Subcutaneous abdominal adipose tissue (tissue), 5 donors: Measurements from ENCODE around the gene SNAP91.

Experiments used
- H3K27ac ChIP-seq: one replicate; pipeline ENCODE4 v1.7.0; 2013; ENCODE audit warnings: low read depth, mild to moderate bottlenecking, inconsistent platforms, low read length, moderate library complexity
- H3K27me3 ChIP-seq, 5 donors: one replicate each; pipeline ENCODE4 v1.7.0; 2013; ENCODE audit warnings: low read length in 5 of 5, inconsistent platforms in 1 of 5; ENCODE audit not compliant: control insufficient read depth in 5 of 5, insufficient read depth in 4 of 5
- H3K36me3 ChIP-seq, 5 donors: one replicate each; pipeline ENCODE4 v1.7.0; 2013; ENCODE audit warnings: low read length in 5 of 5; ENCODE audit not compliant: control insufficient read depth in 5 of 5, insufficient read depth in 5 of 5
- H3K4me1 ChIP-seq, 5 donors: one replicate each; pipeline ENCODE4 v1.7.0; 2013; ENCODE audit warnings: low read length in 5 of 5, mild to moderate bottlenecking in 3 of 5, moderate library complexity in 1 of 5; ENCODE audit not compliant: control insufficient read depth in 5 of 5, insufficient read depth in 5 of 5
- H3K4me3 ChIP-seq, 5 donors: one replicate each; pipeline ENCODE4 v1.7.0; 2013; ENCODE audit warnings: low read length in 5 of 5, low read depth in 1 of 5
- H3K9ac ChIP-seq, 5 donors: one replicate each; pipeline ENCODE4 v1.7.0; 2013; ENCODE audit warnings: low read length in 5 of 5, mild to moderate bottlenecking in 4 of 5, moderate library complexity in 3 of 5
- H3K9me3 ChIP-seq, 5 donors: one replicate each; pipeline ENCODE4 v1.7.0; 2013; ENCODE audit warnings: low read length in 5 of 5; ENCODE audit not compliant: control insufficient read depth in 5 of 5
- donor health status: healthy.
- donor health status: healthy.
- donor health status: healthy.
- donor health status: healthy.
- donor health status: healthy.

Gene SNAP91

DNA sequence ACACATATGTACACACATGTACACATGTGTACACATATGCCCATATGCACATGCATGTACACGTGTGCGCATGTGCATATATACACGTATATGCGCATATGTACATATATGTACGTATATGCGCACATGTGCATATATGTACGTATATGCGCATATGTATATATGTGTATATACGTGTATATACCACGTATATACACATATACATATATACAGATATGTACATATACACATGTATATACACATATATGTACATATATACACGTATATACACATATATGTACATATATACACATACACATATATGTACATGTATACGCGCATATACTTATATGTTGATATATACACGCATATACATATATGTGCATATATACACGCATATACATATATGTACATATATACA, 8.9 kb upstream of the SNAP91 start:
- no peak overlapping the region for H3K9ac ChIP-seq
- no peaks in the 10 kb centered on the region for H3K9me3 ChIP-seq
- no peaks in the 10 kb centered on the region for H3K27me3 ChIP-seq
- H3K27ac ChIP-seq = no peak overlapping the region
- no peak overlapping the region for H3K4me3 ChIP-seq
- H3K4me1 ChIP-seq = no peaks in the 10 kb centered on the region
- no peaks in the 10 kb centered on the region for H3K36me3 ChIP-seq

DNA sequence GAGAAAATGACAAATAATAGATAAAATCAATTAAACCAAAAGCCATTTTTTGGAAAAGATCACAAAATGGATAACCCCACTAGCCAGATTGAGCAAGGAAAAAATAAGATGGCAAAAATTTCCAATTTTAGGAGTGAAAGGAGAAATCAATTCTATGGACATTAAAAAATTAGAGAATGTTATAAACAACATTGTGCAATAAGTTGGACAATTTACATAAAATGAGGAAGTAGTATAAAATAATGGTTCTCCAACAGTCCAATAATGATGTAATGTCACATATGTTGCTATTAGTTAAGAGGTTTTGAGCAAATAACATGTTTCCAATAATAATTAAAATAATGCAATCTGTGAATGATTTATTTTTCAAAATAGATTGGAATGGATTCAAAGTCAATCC, 3.1 kb upstream of the SNAP91 start:
- H3K9ac ChIP-seq = no peak overlapping the region
- no peak overlapping the region for H3K4me3 ChIP-seq
- no peak overlapping the region for H3K27ac ChIP-seq
- peaks cover 12 to 25% (median 22%) of the 10 kb centered on the region in 5 donors for H3K27me3 ChIP-seq
- H3K4me1 ChIP-seq = peaks cover 0 to 18% (median 16%) of the 10 kb centered on the region in 5 donors
- peaks cover 0 to 7% (median 0%) of the 10 kb centered on the region in 5 donors for H3K9me3 ChIP-seq
- no peaks in the 10 kb centered on the region for H3K36me3 ChIP-seq

DNA sequence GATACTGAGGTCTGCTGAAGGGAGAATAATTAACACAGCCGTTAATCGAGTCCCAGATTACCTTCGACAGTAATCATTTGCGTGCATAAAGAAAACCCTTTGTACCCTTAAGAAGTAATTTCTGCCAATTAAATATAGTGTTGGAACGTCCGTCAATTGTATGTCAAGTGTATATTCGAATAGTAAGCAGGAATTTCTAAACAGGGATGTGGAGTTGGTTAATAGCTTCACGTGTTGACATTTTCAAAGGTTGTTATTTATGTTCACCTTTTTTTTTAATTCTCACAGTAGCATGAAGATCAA, 798 bp upstream of the SNAP91 start:
- Histone ChIP-seq H3K36me3 (no peaks in the 10 kb centered on the region), H3K4me1 (peaks cover 0 to 18% (median 16%) of the 10 kb centered on the region in 5 donors), H3K4me3 (no peak overlapping the region), H3K9me3 (peaks cover 0 to 7% (median 0%) of the 10 kb centered on the region in 5 donors), H3K27me3 (peaks cover 12 to 25% (median 23%) of the 10 kb centered on the region in 5 donors), H3K9ac (no peak overlapping the region), H3K27ac (no peak overlapping the region)

DNA sequence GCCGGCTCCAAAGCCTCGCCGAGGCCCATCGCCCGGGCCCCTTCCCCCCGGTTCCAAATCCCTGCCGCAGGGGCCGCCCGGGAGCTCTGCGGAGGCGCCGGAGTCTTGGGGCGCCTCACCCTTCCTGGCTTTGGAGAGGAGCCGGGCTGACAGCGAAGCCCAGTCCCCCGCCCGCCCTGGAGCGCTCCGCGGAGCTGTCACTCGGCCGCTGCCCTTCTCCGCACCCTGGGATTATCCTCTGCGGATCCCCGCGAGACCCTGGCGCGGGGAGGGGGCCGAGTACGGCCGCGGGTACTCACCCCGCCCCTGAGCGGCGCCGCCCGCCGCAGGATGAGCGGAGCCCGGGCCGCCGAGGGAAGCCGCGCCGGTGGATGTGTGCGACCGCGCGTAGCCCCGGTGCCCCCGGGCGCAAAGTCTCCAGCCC, 343 bp downstream of the SNAP91 start:
- H3K9ac ChIP-seq = no peak overlapping the region
- H3K27me3 ChIP-seq = peaks cover 12 to 25% (median 23%) of the 10 kb centered on the region in 5 donors
- no peaks in the 10 kb centered on the region for H3K36me3 ChIP-seq
- H3K9me3 ChIP-seq = peaks cover 0 to 7% (median 0%) of the 10 kb centered on the region in 5 donors
- H3K4me1 ChIP-seq = peaks cover 0 to 18% (median 16%) of the 10 kb centered on the region in 5 donors
- H3K27ac ChIP-seq = no peak overlapping the region
- H3K4me3 ChIP-seq = peak overlapping the region in 4 of 5 donors; percentile 31 to 64 (median 56)

DNA sequence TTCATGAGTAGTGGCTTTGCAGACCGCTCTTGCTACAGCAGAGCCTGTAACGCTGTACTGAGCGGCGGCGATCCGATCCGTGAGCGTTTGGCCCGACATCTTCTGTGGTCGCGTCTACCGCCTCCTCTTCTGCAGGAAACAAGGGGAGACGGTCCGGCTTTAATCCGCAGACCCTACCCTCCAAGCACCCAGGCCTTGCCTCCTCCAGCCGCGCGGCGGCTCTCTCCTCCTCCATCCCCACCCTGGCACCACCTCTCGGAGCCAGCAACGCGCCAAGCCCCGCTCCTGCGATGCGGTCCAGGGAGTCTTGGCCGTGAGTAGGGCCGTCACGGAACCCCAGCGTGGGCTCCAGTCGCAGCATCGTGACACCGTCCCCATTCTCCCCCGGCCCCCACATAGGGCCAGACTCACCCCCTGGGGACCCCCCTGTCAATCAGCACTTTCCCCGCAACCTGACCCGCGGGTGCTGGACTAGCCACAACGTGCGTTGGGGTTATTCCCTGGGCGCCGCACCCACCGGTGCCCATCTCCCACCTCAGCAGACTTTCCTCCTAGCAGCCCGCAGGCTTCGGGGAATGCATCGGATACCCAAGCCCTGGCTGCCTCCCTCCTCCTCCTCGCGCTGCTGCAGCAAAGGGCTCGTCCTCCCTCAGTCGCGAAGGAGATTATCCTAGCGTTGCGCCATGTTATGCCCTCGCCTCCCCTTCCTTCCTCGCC, 914 bp downstream of the SNAP91 start:
- Histone ChIP-seq H3K9ac (no peak overlapping the region), H3K27me3 (peaks cover 12 to 25% (median 23%) of the 10 kb centered on the region in 5 donors), H3K27ac (no peak overlapping the region)

DNA sequence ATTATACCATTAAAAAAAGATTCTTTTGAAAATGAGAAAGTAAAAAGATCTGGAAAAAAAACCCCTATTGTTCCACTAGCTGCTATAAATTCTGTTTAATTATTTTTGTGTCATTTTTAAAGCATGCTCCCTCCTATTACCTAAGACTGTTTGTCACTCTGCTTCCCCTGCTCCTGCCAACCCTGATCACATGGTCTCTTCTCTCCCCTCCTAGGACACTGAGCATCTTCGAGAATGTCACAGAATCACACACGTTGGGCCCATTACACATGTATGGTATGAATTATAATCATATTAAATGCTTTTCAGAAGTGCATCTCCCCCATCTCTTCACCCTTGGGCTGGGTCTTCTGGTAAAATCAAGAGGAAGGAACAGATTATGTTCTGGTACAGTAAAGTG, 6.2 kb downstream of the SNAP91 start:
- Histone ChIP-seq H3K27ac (no peak overlapping the region), H3K9ac (no peak overlapping the region), H3K27me3 (peaks cover under 1 to 9% (median 5%) of the 10 kb centered on the region in 5 donors), H3K36me3 (no peaks in the 10 kb centered on the region), H3K9me3 (no peaks in the 10 kb centered on the region), H3K4me3 (no peak overlapping the region), H3K4me1 (peaks cover 0 to under 1% (median 0%) of the 10 kb centered on the region in 5 donors)

More for the DNA sequence above, 914 bp downstream of the SNAP91 start:
- Histone ChIP-seq H3K9me3 (peaks cover 0 to 7% (median 0%) of the 10 kb centered on the region in 5 donors), H3K36me3 (no peaks in the 10 kb centered on the region), H3K4me1 (peaks cover 0 to 18% (median 16%) of the 10 kb centered on the region in 5 donors), H3K4me3 (peak overlapping the region in 4 of 5 donors; percentile 31 to 64 (median 56))

DNA sequence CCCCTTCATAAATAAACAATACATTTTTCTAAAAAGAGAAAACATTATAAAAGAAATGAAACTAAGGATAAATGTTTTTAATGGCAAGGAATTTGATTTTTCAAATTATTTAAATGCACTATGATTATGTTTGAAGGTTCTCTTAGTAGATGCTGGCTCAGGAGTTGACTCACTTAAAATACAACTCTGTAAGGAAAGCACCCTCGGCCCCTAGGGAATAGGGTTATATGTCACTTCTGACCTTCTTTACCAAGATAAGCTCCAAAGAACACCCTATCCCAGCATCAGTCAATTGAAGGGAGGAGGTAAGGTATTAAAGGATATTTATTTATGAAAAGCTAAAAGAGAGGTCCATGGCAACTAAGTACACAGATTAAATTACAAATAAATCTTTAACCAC, 6.8 kb downstream of the SNAP91 start:
- H3K4me1 ChIP-seq = no peaks in the 10 kb centered on the region
- no peak overlapping the region for H3K27ac ChIP-seq
- H3K9me3 ChIP-seq = no peaks in the 10 kb centered on the region
- no peak overlapping the region for H3K9ac ChIP-seq
- H3K27me3 ChIP-seq = peaks cover 0 to 3% (median 0%) of the 10 kb centered on the region in 5 donors
- H3K36me3 ChIP-seq = no peaks in the 10 kb centered on the region
- no peak overlapping the region for H3K4me3 ChIP-seq

DNA sequence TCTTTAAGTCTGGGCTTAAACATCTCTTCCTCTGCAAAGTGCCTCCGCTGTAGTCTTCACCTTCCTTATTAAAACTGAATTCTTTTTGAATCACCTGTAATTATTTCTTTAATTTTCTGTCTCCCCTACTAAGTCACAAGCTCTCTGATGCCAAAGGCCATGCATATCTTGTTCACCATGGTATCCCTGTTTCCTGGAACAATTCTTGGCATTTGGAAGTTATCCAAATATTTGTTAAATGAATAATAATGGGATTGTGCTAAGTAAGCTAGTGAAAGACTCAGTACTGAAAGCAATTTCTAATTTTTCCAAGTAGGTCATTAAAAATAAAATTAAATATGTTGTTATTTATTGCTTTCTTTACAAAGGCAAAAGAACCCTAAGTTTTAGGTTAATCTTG, 12.2 kb downstream of the SNAP91 start:
- Histone ChIP-seq H3K36me3 (no peaks in the 10 kb centered on the region), H3K4me1 (no peaks in the 10 kb centered on the region), H3K27ac (no peak overlapping the region), H3K9me3 (peaks cover 0 to 10% (median 4%) of the 10 kb centered on the region in 5 donors), H3K9ac (no peak overlapping the region), H3K4me3 (no peak overlapping the region), H3K27me3 (no peaks in the 10 kb centered on the region)

DNA sequence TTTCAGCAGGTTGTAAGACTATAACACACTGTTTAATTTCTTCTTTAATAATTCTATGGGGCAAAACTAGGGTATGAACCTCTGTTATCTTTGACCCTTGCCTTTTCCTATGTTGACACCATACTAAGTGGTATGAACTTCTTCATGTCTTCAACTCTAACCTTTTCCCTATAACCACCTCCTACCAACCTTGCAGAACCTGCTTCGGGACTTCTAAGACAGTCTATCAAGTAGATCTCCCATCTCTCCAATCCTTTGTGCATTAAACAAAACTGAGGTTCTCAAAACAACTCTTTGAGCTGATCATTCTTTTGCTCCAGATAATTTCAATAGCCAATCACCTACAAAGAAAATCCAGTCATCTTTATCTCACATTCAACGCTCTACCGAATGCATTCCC, 23.4 kb downstream of the SNAP91 start:
- no peaks in the 10 kb centered on the region for H3K27me3 ChIP-seq
- no peak overlapping the region for H3K9ac ChIP-seq
- no peaks in the 10 kb centered on the region for H3K9me3 ChIP-seq
- no peak overlapping the region for H3K4me3 ChIP-seq
- H3K27ac ChIP-seq = no peak overlapping the region
- H3K4me1 ChIP-seq = no peaks in the 10 kb centered on the region
- no peaks in the 10 kb centered on the region for H3K36me3 ChIP-seq

DNA sequence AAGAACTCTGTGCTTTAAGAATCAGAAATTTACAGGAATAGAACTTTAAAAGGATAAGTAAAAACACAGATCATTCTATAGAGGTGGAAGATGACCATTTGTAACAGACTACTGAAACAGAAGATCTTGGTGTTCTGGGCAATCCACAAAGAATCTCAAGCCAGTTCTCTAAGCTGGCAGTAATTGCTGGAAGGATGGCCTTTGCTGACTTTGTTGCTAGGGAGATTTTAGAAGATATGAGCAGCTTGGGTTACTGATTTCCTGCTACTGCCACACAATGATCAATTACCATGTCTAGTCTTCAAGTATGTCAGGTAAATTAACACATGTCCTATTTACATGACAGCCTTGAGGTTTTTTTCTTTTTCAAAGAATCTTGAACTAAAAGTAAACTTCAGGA, 31.1 kb downstream of the SNAP91 start:
- no peak overlapping the region for H3K27ac ChIP-seq
- H3K4me1 ChIP-seq = no peaks in the 10 kb centered on the region
- H3K27me3 ChIP-seq = no peaks in the 10 kb centered on the region
- H3K4me3 ChIP-seq = no peak overlapping the region
- H3K9ac ChIP-seq = no peak overlapping the region
- H3K36me3 ChIP-seq = no peaks in the 10 kb centered on the region
- H3K9me3 ChIP-seq = no peaks in the 10 kb centered on the region
